GM18520 (cell line): ENCODE data around the gene IL4R.
"Not testable (repeated sequence)": the region's sequence is repeated elsewhere in the genome, so short reads cannot be mapped to it uniquely, and the experiment has no call there.

ENCODE experiments used
- ATAC-seq: cut with Tn5 transposase; IDR thresholded peaks from one replicate; pipeline ENCODE4 v1.9.1; 2021; ENCODE audit not compliant: unreplicated experiment

The IL4R gene

DNA sequence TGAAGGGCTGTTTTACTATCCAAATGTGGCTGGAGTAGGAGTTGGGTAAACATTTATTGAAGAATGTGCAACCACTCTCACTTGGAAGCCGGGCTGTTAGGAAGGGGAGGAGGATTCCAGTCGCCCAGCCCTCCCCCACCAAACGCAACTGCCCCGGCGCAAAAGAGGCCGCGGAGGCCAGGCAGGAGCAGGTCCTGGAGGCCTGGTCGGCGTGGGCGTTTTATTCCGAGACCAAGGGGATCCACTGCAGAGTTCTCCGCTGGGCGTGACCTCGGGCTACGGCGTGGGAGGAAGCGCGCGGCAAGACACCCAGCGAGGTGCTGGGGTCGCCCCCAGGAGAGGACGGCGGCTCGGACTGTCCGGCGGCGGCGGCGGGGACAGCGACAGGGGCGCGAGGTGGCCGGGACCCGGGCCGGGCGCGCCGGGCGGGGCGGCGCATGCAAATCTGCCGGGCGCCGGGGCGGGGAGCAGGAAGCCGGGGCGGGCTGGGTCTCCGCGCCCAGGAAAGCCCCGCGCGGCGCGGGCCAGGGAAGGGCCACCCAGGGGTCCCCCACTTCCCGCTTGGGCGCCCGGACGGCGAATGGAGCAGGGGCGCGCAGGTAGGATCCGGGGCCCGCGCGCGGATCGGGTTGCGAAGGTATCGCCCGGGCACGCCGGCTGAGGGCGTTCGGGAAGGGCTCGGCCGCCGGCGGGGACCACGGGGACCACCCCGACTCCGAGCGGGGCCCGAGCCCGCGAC lies at the start of gene IL4R:
Gene IL4R (plus strand): TSS at position 553 of the 739 bp plus-strand sequence. CDS start 26,230 bp downstream, outside the sequence.
- ATAC-seq: no peak

DNA sequence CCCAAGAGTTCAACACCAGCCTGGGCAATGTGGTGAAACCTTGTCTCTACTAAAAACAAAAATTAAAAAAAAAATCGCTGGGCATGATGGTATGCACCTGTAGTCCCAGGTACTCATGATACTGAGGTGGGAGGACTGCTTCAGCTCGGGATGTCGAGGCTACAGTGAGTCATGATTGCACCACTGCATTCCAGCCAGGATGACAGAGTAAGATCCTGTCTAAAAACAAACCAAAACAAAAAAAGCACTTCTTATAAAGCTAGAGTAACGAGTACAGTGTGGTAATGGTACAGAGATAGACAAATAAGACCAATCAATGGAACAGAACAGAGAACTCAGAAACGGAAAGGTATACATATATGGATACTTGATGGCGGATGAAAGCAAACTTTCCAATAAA lies 49.6 kb upstream of the IL4R start:
- ATAC-seq: no peak

DNA sequence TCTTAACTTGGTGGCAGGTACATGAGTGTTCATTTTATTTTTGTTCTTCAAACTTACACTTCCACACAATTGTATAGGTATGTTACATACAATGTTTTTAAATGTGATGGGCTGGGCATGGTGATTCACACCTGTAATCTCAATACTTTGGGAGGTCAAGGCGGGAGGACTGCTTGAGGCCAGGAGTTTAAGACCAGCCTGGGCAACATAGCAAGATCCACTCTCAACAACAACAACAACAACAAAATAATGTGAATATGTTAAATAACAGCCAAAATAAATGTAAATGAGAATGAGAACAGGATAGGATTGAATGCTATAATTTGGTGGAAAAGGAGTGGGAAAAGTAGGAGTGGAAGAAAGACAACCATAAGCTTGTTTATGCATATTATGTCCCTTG lies 47.8 kb upstream of the IL4R start:
- no peak for ATAC-seq

DNA sequence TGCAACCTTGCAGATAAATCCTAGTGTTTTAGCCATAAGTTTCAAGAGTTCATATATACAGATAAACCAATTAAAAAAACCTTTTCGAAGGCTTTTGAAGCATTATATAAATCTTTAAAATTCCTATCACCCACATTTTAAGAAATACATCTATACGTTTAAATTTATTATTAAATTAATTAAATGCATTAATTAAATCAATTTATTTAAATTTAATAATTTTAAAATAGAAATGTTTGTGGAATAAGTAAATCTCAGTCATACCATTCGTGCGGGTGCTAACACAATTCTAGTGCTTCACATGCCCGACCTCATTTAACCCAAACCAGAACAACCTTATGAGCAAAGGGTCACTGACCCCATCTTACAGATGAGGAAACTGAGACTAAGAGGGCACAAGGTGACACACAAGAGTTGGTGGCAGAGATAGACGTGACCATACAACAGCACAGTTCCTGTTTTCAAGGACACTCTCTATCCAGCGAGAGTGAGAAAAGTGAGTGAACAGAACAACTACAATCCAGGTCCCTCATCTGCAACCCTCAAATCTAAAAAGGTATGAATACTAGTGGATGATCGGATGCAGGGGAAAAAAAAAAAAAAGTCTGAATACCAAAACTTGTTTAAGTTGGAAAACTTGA lies 46.6 kb upstream of the IL4R start:
- ATAC-seq: no peak

DNA sequence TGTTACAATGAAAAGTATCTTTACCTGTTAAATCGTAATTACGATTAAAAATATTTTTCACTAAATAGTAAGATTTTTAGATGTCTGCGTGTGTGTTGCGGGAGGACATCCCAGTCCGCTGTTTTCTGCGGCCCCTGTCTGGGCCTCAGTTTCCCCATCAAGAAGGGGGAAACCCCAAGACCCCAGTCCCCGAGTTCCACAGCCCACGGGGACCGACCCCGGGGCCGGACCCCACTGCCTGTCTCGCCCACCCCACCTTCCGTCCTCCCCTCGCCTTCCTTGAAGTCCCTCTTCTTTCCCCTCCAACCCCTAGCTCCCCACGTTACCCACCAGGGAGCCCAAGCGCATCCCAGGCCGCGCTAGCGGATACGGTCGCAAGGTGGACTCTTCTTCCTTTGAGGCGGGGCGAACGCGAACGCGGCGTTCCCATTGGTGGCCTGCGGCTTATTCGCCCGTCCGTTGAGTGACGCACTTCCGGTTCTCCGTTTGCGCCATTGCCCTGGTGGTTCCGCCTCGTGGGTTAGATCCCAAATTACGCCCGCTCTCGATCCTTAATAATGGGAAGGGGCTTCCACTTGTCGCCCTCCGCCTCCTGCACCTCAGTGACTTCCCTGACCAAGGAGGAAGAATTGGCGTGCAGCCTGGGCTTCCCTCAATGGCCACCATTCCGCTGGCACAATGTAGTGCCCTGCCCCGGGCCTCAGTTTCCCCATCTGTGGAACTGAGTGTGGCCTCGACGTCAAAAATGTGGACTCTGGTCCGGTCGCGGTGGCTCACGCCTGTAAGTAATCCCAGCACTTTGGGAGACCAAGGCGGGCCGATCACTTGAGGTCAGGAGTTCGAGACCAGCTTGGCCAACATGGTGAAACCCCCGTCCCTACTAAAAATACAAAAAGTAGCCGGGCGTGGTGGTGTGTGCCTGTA lies 45.1 kb upstream of the IL4R start, which contains the start of gene NSMCE1:
Gene NSMCE1 (minus strand): TSS at position 397 of the 924 bp plus-strand sequence. CDS start 11,202 bp downstream, outside the sequence.
- peak; percentile 94 for ATAC-seq

DNA sequence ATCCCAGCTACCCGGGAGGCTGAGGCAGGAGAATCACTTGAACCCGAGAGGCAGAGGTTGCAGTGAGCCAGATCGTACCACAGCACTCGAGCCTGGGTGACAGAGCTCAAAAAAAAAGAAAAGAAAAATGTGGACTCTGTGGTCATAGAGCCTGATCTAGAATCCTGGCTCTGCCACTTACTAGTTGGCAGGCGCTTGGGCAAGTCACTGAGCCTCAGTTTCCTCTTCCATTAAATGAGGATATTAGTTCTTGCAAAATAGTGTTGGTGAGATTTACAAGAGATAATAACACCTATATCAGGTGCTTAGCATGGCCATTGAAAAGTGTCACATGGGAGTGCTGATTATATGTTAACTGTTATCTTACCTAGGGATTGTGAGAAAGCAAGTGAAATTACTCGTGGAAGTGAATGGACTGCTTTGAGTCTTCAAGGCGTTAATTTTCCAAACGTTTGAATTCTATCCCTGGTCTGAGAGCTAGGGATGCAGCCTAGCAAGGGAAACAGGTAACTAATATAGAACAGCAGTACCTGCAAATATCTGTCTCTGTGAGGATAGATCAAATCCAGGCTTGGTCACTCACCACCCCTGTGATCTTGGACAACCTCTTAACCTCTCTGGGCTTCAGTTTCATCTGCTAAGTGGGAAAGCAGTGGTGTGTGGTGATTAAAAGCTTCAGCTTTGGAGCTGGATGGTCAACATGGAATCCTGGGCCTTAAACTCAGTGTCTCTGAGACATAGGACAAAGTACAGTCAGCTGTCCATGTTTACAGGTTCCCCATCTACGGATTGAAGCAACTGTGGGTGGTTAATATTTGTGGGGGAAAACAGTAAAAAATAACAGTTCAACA lies 44.2 kb upstream of the IL4R start:
- no peak for ATAC-seq

DNA sequence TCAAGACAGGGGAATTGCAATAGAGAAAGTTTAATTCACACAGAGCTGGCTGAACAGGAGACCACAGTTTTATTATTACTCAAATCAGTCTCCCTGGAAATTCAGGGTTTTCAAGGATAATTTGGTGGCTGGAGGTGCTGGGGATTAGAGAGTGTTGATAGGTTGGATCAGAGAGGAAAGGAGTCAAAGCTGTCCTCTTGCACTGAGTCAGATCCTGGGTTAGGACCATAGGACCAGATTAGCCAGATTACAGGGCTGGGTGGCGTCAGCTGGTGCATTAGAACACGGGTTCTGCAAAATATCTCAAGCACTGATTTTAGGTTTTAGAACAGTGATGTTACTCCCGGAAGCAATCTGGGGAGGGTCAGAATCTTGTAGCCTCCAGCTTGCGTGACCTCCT lies 43.4 kb upstream of the IL4R start:
- ATAC-seq: no peak

DNA sequence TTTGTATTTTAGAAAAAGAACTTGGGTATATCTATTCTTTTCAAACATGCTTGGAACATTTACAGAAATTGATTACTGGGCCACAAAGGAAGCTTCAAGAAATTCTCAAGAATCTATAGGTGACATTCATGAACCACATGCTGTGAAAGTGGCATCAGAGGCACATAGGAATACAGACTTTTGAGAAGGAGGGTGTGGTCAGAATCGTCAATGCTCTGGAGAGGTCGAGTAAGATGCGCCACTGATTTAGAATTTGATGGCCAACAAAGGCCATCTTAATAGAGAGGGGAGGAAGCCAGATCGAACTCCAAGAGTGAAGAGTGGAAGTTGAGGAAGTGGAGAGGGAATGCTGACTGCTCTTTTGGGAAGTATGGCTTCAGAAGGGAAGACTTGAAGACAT lies 41.7 kb upstream of the IL4R start:
- no peak for ATAC-seq

DNA sequence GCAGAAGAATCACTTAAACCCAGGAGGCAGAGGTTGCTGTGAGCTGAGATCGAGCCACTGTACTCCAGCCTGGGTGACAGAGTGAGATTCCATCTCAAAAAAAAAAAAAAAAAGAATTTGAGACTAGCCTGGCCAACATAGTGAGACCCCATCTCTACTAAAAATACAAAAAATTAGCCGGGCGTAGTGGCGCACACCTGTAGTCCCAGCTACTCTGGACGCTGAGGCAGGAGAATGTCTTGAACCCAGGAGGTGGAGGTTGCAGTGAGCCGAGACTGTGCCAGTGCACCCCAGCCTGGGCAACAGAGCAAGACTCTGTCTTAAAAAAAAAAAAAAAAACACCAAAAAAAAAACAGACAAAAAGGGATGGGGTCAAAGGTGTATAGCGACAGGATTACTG lies 41.1 kb upstream of the IL4R start:
- ATAC-seq: not testable (repeated sequence)

DNA sequence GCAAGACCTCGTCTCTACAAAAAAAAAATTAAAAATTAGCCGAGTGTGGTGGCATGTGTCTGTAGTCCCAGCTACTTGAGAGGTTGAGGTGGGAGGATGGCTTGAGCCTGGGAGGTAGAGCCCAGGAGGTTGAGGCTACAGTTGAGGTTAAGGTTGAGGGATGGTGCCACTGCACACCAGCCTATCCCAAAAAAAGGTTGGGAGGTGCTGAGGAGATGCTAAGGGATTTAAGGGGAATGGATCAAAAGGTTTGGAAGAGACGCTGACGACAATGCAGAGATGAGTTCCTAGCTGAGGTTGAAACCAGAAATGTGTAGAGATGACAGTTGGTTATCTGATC lies 40.5 kb upstream of the IL4R start:
- ATAC-seq: no peak

DNA sequence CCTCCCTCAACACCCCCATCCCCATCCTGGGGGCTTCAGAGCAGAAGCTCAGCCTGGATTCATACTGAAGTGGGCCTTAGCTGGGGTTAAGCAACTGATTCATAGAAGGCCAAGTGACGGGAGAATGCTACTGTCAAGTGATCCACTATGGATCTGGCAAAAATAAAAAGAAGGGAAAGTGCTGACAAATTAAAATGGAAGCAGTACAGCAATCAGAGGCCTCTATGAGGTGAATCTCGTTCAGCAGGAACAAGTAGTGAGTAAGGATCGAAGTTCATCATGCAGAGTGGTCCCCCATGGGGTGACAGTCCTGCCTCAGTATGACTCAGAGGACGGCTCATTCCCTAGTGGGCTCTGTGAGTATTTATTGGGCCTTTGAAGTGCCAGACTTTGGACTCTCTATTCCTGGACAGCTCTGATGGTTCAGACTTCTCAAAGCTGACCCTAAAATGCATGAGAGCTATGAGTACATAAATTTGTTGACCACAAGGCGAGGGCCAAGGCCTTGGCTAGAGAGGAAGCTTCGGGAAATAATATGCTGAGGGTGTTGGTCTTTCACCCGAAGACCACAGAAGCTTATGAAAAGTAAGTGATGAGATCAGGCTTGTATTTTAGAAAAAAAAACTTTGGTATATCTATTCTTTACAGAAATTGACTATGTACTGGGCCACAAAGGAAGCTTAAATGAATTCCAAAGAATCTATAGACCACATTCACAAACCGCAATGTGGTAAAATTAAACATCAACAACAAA lies 39.9 kb upstream of the IL4R start:
- no peak for ATAC-seq

DNA sequence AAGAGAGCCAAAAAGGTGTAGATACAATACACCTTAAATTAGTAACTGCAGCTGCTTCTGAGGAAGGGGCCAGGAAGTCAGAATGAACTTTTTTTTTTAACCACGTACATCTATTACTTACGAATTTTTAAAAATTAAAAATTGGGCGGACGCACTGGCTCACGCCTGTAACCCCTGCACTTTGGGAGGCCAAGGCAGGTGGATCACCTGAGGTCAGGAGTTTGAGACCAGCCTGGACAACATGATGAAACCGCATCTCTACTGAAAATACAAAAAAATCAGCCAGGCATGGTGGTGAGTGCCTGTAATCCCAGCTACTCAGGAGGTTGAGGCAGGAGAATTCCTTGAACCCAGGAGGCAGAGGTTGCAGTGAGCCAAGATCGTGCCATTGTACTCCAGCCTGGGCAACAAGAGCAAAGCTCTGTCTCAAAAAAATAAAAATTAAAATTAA lies 39.3 kb upstream of the IL4R start:
- ATAC-seq: not testable (repeated sequence)

DNA sequence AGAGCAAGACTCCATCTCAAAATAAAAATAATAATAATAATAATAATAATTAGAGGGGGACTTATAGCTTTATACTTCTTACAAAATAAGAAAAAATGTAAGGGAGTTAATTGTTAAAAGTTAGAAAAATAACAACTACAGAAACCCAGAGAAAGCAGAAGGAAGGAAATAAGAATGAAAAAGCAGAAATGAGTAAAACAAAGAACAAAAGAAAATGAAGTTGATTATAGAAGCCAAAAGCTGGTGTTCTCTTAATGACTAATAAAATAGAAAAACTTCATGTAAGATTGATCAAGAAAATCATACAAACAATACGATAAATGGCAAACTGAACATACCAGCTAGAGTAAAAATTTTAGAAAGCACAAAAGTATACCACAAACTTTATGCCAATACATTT lies 38.4 kb upstream of the IL4R start:
- no peak for ATAC-seq

DNA sequence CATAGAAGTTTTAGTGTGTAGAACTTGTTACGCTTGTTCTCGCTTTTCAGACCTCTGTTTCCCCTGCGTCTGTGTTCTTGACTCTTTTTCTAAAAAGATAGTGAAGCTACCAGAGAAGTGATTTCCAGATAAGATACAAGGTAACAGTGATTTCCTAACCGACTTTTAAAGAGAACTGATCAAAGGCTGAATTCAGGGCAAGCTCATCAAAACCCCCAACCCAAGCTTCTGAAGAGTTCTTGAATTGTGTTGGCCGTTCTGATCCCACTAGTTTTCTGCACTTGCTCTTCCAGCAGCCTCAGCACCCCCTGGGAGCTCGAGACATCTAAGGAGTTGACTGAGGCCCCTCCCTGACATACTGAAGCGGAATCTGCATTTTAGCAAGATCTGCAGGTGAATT lies 32.5 kb upstream of the IL4R start:
- ATAC-seq: no peak

DNA sequence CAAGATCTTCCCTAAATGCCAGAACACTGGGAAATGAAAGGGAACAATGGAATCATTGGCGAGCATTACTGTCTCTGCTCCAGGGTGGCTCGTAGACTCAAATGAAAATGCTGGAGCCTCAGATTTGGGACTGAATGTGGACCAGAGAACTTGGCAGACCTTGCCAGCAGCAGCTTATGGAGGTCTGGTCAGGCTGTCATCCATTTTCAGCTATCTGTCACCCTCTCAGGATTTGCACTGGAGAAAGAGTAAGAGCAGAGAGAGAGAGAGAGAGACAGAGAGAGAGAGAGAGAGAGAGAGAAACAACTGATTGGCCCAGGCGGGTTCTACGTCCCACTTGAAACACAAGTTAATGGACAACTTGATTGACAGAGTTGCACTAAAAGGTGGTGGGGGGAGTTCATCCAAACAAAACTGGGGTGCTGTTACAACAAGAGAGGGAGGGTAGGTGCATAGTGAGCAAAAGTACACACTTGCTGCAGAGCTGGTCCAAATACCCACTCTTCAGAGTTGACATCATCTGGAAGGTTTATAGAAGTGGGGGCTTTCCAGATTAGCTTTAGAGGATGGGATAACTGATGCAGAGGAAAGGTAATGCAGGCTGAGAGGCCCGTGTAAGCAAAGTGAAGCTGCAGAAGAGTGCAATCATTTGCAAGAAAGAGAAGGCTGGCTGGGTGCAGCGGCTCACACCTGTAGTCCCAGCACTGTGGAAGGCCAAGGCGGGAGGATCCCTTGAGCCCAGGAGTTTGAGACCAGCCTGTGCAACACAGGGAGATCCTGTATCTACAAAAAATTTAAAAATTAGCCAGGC lies 28.7 kb upstream of the IL4R start:
- ATAC-seq: no peak

DNA sequence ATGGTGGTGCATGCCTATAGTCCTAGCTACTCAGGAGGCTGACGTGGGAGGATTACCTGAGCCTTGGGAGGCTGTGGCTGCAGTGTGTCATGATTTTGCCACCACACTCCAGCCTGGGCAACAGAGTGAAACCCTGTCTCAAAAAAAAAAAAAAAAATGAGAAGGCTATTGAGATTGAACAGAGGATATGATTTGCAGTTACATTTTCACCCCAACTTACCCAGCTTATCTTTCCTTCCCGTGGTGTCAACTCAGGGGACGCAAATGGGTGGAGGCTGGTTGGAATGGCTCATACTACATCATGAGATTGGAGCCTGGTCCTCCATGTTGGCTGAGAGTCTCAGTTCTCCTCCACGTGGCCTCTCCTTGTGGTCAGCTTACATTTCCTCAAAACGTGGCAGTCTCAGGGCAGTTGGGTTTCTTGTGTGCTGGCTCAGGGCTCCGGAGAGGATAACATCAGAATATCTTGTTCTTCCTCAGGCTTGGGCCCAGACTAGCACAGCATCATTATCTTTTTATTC lies 28.0 kb upstream of the IL4R start:
- no peak for ATAC-seq

DNA sequence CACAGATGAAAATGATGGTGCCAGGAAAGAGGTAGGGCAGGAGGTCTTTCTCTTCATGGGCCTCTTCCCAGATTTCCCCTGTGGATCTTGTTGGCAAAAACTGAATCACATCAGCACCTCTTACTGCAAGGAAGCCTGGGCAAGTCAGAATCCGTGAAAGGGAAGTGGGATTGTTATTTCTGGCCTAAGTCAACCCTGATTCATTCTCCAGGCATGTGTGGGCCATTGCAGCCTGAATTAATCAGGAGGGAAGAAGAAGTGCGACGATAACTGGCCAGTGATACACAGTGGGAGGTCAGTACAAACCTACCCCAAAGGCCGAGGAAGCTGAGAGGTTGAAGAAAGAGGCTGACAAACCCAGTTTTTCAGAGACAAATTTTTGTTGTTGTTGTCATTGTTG lies 27.3 kb upstream of the IL4R start:
- ATAC-seq: no peak

DNA sequence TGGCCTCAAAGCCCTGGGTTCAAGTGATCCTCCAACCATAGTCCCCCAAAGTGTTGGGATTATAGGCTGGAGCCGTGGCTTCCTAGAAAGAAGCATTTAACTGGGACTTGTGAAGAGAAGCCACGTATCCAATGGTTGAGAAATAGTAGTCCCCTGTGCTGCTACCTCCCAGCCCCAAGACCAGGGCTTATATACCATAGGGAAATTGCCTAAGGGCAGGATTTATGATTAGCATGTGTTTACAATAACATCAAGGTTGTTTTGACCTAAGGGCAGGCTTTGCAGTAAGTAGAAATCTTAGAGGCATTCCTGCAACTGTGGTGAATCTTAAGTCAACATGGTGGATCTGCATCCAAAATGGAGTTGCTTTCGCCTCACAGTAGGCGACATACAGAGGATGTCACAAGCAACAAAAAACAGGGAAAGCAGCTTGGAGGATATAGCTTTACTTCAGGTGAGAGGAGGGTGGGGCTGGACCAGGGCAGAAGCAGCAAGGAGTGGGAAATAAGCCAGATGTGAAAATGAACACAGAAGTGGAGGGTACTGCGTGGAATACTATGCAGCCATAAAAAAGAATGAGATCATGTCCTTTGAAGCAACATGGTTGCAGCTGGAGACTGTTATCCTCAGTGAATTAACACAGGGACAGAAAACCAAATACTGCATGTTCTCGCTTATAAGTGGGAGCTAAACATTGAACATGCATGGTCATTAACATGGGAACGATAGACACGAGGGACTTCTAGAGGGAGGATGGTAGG lies 26.5 kb upstream of the IL4R start:
- ATAC-seq: no peak
